Small intestine (tissue), 7 donors: ENCODE results near the gene SPCS1. TPM values are rescaled to one million over a fixed set of nuclear protein-coding genes. Genes with fewer than 3 reads are reported as not detected.

Source experiments
- DNase-seq, 2 donors: peaks; one replicate each; pipeline versions ENCODE4 v3.0.0 to v3.0.0-alpha.2; 2013
- FAIRE-seq: peaks from 2 replicates; lab custom pipeline; 2012; peaks lifted over from hg19 to GRCh38; lab: Jason Lieb, UNC
- H3K27ac ChIP-seq, 3 donors: one replicate each; pipeline ENCODE4 v1.5.1; 2013; ENCODE audit warnings: low read length in 2 of 3, mild to moderate bottlenecking in 2 of 3, control low read depth in 1 of 3, inconsistent platforms in 1 of 3, low read depth in 1 of 3, moderate library complexity in 1 of 3
- H3K27me3 ChIP-seq, 3 donors: one replicate each; pipeline ENCODE4 v1.6.1; 2013; ENCODE audit warnings: low read length in 3 of 3, inconsistent platforms in 1 of 3; ENCODE audit not compliant: control insufficient read depth in 3 of 3, insufficient read depth in 3 of 3
- H3K36me3 ChIP-seq, 3 donors: one replicate each; pipeline ENCODE4 v1.6.1; 2013; ENCODE audit warnings: low read length in 3 of 3, inconsistent platforms in 1 of 3, low read depth in 1 of 3, mild to moderate bottlenecking in 1 of 3, moderate library complexity in 1 of 3; ENCODE audit not compliant: control insufficient read depth in 3 of 3, insufficient read depth in 2 of 3
- H3K4me1 ChIP-seq, 3 donors: one replicate each; pipeline ENCODE4 v1.6.1; 2013; ENCODE audit warnings: low read length in 2 of 3, inconsistent platforms in 1 of 3, low read depth in 1 of 3, mild to moderate bottlenecking in 1 of 3, moderate library complexity in 1 of 3; ENCODE audit not compliant: control insufficient read depth in 3 of 3, insufficient read depth in 2 of 3
- H3K4me3 ChIP-seq, 3 donors: one replicate each; pipeline ENCODE4 v1.5.1; 2013; ENCODE audit warnings: low read length in 3 of 3, control low read depth in 1 of 3, inconsistent platforms in 1 of 3, low read depth in 1 of 3, mild to moderate bottlenecking in 1 of 3, moderate library complexity in 1 of 3
- H3K9me3 ChIP-seq, 2 donors: one replicate each; pipeline ENCODE4 v1.6.1; 2013; ENCODE audit warnings: low read depth in 1 of 2, low read length in 1 of 2; ENCODE audit not compliant: control insufficient read depth in 2 of 2, insufficient read depth in 1 of 2
- WGBS, 3 donors: extraction: QIAGEN DNeasy Blood & Tissue Kit; methylation state at CpG; one replicate each; pipeline ENCODE4 v1.1.7; 2013; 5-methylcytosine and 5-hydroxymethylcytosine counted together
- polyA plus RNA-seq, 4 donors: library from polyadenylated mRNA; stranded (reverse) in 3 of 4; unstranded in 1 of 4; fragments of 200-250 nt in 3 of 4; fragments of 120-200 nt in 1 of 4; gene quantifications; one replicate each; pipeline versions ENCODE4 v1.2.1 to v1.2.3, GENCODE V29; 2013
- donor health status: healthy with polysubstance abuse.
- donor health status: control.
- donor health status: control.
- donor health status: Bipolar disorder and iron deficiency.
- donor health status: healthy.

The SPCS1 gene
- polyA plus RNA-seq, 4 donors: 90.6 to 215 (median 153) TPM

DNA sequence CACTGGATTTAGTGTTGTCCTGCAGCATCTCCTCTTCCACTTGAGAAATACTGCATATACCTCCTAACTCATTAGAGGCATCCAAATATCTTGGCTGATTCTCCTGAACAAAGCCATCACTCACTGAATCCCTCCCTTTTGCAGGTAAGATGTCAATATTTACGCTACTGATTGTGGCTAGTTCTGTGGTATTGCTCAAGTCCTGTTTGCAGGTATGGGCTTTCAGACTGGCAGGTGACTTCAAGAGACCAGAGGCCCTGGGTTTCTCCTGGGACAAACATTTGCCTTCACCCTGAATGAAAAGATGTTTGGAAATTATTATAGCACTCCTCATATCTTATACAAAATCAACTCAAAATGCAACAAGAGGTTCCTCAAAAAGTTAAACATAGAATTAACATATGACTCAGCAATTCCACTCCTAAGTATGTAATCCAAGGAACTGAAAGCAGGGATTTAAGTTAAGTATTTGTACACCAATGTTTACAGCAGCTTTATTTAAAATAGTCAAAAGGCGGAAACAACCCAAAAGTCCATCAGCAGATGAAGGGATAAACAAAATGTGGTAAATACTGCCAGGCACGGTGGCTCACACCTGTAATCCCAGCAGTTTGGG, 46.2 kb downstream of the SPCS1 start:
- WGBS, 3 donors: 87 to 98% (median 92%) methylated on average over 3 of the region's 3 CpGs
- H3K4me1 ChIP-seq: no peaks in the 10 kb centered on the region
- FAIRE-seq (no peak), DNase-seq (no peak)
- H3K27me3 ChIP-seq: no peaks in the 10 kb centered on the region
- no peaks in the 10 kb centered on the region for H3K9me3 ChIP-seq
- no peak overlapping the region for H3K27ac ChIP-seq
- H3K4me3 ChIP-seq: no peak overlapping the region
- H3K36me3 ChIP-seq: peaks cover 8 to 48% (median 10%) of the 10 kb centered on the region in 3 donors

GRCh38 chr3:52754373-52754772, 48.5 kb downstream of the SPCS1 start:
- WGBS, 3 donors: 90 to 95% (median 91%) methylated on average over 4 of the region's 4 CpGs
- no peak overlapping the region for H3K27ac ChIP-seq
- H3K9me3 ChIP-seq: no peaks in the 10 kb centered on the region
- no peak overlapping the region for H3K4me3 ChIP-seq
- H3K4me1 ChIP-seq: no peaks in the 10 kb centered on the region
- FAIRE-seq (no peak), DNase-seq (no peak)
- H3K36me3 ChIP-seq: peaks cover 4 to 44% (median 11%) of the 10 kb centered on the region in 3 donors
- H3K27me3 ChIP-seq: no peaks in the 10 kb centered on the region

DNA sequence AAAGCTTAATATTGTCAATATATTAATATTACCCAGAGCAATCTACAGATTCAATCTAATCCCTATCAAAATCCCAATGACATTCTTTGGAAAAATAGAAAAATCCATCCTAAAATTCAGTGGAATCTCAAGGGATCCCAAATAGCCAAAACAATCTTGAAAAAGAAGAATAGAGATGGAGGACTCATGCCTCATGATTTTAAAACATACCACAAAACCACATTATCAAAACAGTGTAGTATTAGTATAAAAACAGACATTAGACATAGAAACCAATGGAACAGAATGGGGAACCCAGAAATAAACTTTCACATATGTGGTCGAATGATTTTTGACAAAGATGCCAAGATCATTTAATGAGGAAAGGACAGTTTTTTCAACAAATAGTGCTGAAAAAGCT, 50.2 kb downstream of the SPCS1 start:
- no peak for FAIRE-seq
- no peaks in the 10 kb centered on the region for H3K4me1 ChIP-seq
- no peaks in the 10 kb centered on the region for H3K9me3 ChIP-seq
- 92 to 100% (median 96%) methylated on average over 1 of the region's 1 CpG for WGBS, 3 donors
- H3K4me3 ChIP-seq: no peak overlapping the region
- no peak overlapping the region for H3K27ac ChIP-seq
- H3K36me3 ChIP-seq: peaks cover 5 to 30% (median 11%) of the 10 kb centered on the region in 3 donors
- DNase-seq: no peak
- no peaks in the 10 kb centered on the region for H3K27me3 ChIP-seq

Other genes starting within 250 kb of the SPCS1 start
- gene STAB1, start 210.8 kb upstream of the SPCS1 start, polyA plus RNA-seq: 10 to 100 TPM in 2 of 4 donors, 1 to 10 TPM in 2; 2.0 to 72.1 (median 24.4) TPM
- gene NT5DC2, start 172.2 kb upstream of the SPCS1 start, polyA plus RNA-seq: 10 to 100 TPM in 3 of 4 donors, 1 to 10 TPM in 1; 4.9 to 46.9 (median 23.8) TPM
- gene UQCC5, start 169.5 kb upstream of the SPCS1 start, polyA plus RNA-seq: 10 to 100 TPM in 3 of 4 donors, 1 to 10 TPM in 1; 8.9 to 38.9 (median 20.3) TPM
- gene PBRM1, start 20.2 kb upstream of the SPCS1 start, polyA plus RNA-seq: 10 to 100 TPM in 2 of 4 donors, 1 to 10 TPM in 2; 6.7 to 36.2 (median 12.3) TPM
- 10 to 100 TPM; 25.3 to 84.2 (median 55.3) TPM for gene GNL3, start 20.1 kb upstream of the SPCS1 start, polyA plus RNA-seq
- gene GLT8D1, start 315 bp upstream of the SPCS1 start, polyA plus RNA-seq: 10 to 100 TPM; 13.0 to 47.6 (median 26.3) TPM
- gene NEK4, start 64.8 kb downstream of the SPCS1 start, polyA plus RNA-seq: 10 to 100 TPM in 1 of 4 donors, 1 to 10 TPM in 3; 3.0 to 18.5 (median 7.0) TPM
- under 1 TPM in 2 of 4 donors, not detected in 2; 0.13 to 0.58 TPM for gene ITIH1, start 71.5 kb downstream of the SPCS1 start, polyA plus RNA-seq
- gene ITIH3, start 88.7 kb downstream of the SPCS1 start, polyA plus RNA-seq: 1 to 10 TPM in 2 of 4 donors, not detected in 2; 1.8 to 6.7 TPM
- 1 to 10 TPM in 3 of 4 donors, under 1 TPM in 1; 0.67 to 4.9 (median 2.8) TPM for gene ITIH4, start 124.6 kb downstream of the SPCS1 start, polyA plus RNA-seq
- gene MUSTN1, start 128.9 kb downstream of the SPCS1 start, polyA plus RNA-seq: 10 to 100 TPM in 1 of 4 donors, 1 to 10 TPM in 3; 3.4 to 32.3 (median 7.4) TPM
- gene STIMATE, start 191.4 kb downstream of the SPCS1 start, polyA plus RNA-seq: 1 to 10 TPM in 3 of 4 donors, not detected in 1; 2.7 to 6.8 (median 4.3) TPM